NK-92 (cell line): Measurements from ENCODE around the gene CPLANE1.
"Not testable (repeated sequence)": the region's sequence is repeated elsewhere in the genome, so short reads cannot be mapped to it uniquely, and the experiment has no call there.

Experiments used
- DNase-seq: peaks from one replicate; lab custom pipeline; 2025; ENCODE audit not compliant: unreplicated experiment; lab: John Stamatoyannopoulos, UW

CPLANE1 gene

DNA sequence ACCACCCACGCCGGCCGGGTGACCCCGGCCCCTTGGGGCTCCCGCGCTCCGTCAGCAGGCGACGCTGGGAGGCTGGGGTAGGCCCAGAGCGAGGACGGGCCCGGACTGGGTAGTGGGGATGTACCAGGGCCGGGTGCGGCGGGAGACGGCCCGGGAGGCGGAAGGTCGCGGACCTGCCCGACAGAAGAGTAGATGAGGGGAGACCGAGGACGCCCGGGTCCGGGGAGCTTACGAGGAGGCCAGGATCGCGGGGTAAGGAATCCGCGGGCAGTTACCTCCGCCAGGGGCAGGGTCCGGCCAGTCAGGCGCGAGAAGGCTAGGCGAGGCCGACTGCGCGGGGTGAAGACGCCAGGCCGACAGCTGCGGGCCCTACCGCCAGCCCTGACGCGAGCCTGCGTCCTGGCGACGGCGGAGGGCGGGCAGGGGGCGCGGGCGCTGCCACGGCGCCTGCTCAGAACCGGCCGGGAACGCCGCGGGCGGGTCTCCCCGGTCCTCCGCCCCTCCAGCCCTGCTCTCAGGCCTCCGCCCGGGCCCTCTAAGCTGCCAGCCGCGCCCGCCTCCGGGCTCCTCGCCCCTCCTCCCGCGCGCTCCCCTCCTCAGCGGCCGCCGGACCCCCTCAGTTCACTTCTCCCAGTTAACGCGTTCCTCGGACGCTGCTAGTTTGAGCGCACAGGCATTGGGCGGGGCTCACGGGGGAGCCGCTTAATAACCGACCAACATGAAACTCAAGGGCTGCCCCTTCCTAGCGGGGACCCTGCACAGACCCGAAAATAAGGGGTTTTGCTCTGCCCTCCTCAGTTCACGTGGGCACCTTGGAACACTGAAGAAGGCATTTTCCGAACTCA lies at the start of gene CPLANE1:
Gene CPLANE1, minus strand, starts transcription at position 407 of the 845 bp plus-strand sequence. CDS start 1,678 bp downstream, outside the sequence.
- no peak for DNase-seq

DNA sequence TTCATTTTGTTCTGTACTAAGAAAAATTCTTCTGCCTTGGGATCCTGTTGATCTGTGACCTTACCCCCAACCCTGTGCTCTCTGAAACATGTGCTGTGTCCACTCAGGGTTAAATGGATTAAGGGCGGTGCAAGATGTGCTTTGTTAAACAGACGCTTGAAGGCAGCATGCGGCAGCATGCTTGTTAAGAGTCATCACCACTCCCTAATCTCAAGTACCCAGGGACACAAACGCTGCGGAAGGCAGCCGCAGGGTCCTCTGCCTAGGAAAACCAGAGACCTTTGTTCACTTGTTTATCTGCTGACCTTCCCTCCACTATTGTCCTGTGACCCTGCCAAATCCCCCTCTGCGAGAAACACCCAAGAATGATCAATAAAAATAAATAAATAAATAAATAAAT lies 47.1 kb upstream of the CPLANE1 start:
- not testable (repeated sequence) for DNase-seq

GRCh38 chr5:37283214-37283820 lies 34.1 kb upstream of the CPLANE1 start:
- no peak for DNase-seq

GRCh38 chr5:37275511-37275910 lies 26.3 kb upstream of the CPLANE1 start:
- no peak for DNase-seq

- DNase-seq = no peak
Observed at GRCh38 chr5:37272511-37272910, 23.3 kb upstream of the CPLANE1 start.

- DNase-seq = not testable (repeated sequence)
Observed at GRCh38 chr5:37268100-37268499, 18.9 kb upstream of the CPLANE1 start.

DNA sequence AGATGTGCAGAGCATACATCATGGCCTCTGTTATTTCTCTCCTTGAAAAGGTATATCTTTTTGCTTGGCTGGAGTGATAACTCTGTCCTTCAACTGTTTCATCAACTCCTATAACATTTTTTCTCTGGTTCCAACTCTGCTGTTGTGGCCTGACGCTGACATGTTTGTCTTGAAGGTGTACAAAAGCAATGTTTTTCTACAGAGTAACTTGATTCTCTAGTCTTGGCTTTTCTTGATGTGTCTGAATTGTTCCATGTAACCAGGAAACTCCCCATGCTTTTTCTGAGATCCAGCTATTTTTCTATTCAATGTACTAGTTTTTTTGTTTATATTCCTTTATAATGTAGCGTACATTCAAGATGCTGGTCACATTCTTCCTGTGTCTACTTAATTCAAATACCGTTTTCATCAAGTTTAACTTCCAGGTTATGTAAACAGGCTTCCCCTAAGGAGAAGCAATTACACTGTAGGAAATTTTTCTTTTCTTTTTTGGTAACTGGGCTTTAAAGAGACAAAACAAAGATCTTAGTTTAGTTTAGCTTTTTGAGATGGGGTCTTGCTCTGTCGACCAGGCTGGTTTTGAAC lies 6.7 kb upstream of the CPLANE1 start:
- DNase-seq = no peak

DNA sequence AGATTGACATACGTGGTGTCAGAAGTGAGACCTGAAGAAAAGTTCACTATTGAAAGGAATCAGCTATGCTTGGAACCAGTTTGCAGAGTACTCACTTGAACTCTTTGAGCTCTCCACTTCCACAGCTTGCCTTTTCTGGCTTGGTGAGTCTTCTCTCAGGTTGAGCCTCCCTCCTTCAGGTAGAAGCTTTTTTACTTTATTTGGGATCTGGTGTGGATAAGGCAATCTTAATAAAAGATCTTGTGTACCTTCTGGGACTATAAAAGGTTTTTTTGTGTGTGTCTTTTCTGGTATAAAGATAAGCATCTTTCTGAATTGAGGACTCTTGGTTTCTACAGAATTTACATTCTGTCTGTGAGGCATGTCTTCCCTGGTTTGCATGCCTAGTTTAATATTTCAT lies 5.4 kb upstream of the CPLANE1 start:
- DNase-seq = no peak

- DNase-seq = no peak
Observed at GRCh38 chr5:37251665-37252064, 2.5 kb upstream of the CPLANE1 start.

GRCh38 chr5:37249815-37250164 lies 614 bp upstream of the CPLANE1 start:
- DNase-seq = no peak

DNA sequence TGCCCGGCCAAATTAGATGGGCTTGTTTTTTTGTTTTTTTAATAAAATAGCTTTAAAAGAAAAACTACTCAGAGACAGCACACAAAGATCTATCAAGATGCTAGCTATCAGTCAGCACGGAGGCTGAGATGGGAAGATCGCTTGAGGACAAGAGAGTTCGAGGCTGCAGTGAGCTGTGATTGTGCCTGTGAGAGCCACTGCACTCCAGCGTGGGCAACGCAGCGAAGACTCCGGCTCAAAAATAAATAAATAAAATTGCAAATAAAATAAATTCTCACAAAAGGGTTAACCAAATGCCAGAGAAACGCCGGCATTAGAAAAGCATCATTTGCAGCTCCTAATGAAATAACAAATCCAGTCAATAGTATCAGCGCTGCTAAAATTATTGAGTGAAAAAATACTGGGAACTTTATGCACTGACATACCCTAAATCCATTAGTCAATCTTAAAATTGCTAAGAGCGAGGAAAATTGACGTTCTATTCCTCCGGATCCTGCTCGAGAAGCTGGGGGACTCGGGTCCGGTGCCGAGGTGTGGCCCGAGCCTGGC lies 681 bp downstream of the CPLANE1 start:
- no peak for DNase-seq

DNA sequence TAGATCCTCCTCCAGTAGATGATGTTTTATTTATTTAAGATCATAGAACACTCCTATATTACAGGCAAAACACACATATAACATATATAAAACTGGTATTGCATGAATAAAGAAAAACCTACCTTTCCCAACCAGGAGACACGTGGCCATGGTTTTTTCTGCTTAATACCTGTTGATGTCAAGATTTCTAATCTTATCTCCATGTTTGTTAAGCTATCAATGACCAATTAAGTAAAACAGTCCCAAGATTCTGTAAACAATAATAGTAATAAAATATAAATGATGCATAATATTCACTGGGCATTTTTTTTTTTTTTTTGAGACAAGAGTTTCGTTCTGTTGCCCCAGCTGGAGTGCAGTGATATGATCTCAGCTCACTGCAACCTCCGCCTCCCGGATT lies 1.7 kb downstream of the CPLANE1 start:
- DNase-seq = no peak

GRCh38 chr5:37247036-37247435 lies 2.1 kb downstream of the CPLANE1 start:
- DNase-seq = no peak

- no peak for DNase-seq
Observed at GRCh38 chr5:37234288-37234687, 14.9 kb downstream of the CPLANE1 start.

DNA sequence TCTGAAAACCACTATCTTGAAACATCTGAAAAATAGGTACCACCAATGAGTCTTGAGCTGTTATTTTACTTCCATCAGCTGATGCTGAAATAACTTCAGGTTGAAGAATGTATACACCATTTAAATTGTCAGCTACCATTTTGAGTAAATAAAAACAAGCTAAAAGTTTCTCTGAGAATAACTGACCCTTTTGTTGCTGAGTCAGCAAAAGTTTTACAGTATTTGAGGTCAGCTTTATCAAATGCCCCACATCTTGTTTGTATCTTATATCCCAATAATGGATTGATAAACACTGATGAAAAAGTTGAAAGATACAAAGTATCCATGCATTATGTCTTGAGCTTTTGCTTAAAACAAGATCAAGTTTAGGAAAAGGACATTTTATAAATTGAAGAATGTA lies 22.8 kb downstream of the CPLANE1 start:
- DNase-seq = no peak

GRCh38 chr5:37222181-37222580 lies 27.0 kb downstream of the CPLANE1 start:
- no peak for DNase-seq

DNA sequence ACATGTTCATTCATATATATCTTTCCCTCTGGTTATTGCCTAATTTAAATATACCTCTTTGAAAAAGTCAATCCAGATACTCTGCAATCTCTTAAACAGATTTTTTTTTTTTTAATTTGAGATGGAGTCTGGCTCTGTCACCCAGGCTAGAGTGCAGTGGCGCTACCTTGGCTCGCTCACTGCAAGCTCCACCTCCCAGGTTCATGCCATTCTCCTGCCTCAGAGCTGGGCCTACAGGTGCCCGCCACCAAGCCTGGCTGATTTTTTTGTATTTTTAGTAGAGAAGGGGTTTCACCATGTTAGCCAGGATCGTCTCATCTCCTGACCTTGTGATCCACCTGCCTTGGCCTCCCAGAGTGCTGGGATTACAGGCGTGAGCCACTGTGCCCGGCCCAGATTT lies 28.8 kb downstream of the CPLANE1 start:
- DNase-seq = not testable (repeated sequence)

DNA sequence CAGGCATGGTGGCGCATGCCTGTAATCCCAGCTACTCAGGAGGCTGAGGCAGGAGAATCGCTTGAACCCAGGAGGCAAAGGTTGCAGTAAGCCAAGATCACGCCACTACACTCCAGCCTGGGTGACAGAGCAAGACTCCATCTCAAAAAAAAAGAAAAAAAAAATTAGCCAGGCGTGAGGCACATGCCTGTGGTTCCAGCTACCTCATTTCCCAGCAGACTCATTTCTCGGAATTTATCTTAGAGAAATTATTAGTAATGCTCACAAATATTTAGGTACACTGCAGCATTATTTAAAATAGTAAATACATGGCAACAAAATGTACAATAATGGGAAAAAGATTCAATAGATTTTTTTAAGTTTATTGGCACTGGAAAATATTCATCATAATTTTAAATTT lies 29.8 kb downstream of the CPLANE1 start:
- not testable (repeated sequence) for DNase-seq

- DNase-seq = no peak
Observed at GRCh38 chr5:37217976-37218375, 31.2 kb downstream of the CPLANE1 start.

GRCh38 chr5:37214550-37214949 lies 34.6 kb downstream of the CPLANE1 start:
- DNase-seq = no peak

- no peak for DNase-seq
Observed at GRCh38 chr5:37212096-37212495, 37.1 kb downstream of the CPLANE1 start.

GRCh38 chr5:37211661-37212060 lies 37.5 kb downstream of the CPLANE1 start:
- DNase-seq = no peak
